Panc1 (cell line): Measurements from ENCODE around the gene NFATC1. TPM values are rescaled to one million over a fixed set of nuclear protein-coding genes. Genes with fewer than 3 reads are reported as not detected.

Source experiments
- ATAC-seq: fragments of 200-7000 bp; cut with Tn5 transposase; 2 replicates; pipeline ENCODE4 v1.9.1; 2020; ENCODE audit warnings: mild to moderate bottlenecking, moderate library complexity
- Bru-seq: library from RNA; stranded (reverse); fragments of 400-500 nt; gene quantifications from one replicate; lab custom pipeline; 2021; lab: Mats Ljungman, UMichigan
- BruChase-seq, 2 experiments: library from RNA; stranded (reverse); fragments of 400-500 nt; gene quantifications; one replicate each; lab custom pipeline; 2021; lab: Mats Ljungman, UMichigan
- BruUV-seq: library from RNA; stranded (reverse); fragments of 400-500 nt; replicated peaks from 2 replicates; lab custom pipeline; 2021; lab: Mats Ljungman, UMichigan
- CTCF ChIA-PET: fragments of 300-600 bp; sonication (Branson Sonifier 250); formaldehyde crosslinking; loops from one replicate; lab custom pipeline; 2022; ENCODE audit warnings: antibody characterized with exemption; lab: Charles Lee
- POLR2A ChIA-PET: fragments of 300-600 bp; sonication (Branson Sonifier 250); formaldehyde crosslinking; loops from one replicate; lab custom pipeline; 2022; ENCODE audit warnings: antibody characterized with exemption; lab: Charles Lee
- DNase-seq: peaks from one replicate; pipeline ENCODE4 v3.0.0-alpha.2; 2010; ENCODE audit warnings: low read depth, low spot score
- H3K27ac ChIP-seq: 2 replicates; pipeline ENCODE4 v1.5.1; 2011; ENCODE audit warnings: mild to moderate bottlenecking, low read length, inconsistent platforms
- H3K27me3 ChIP-seq: fragments of 200-500 bp; sonication (Bioruptor generic); 2 replicates; pipeline ENCODE4 v1.6.0; 2014; ENCODE audit warnings: low read length, inconsistent platforms; ENCODE audit not compliant: control insufficient read depth, insufficient read depth
- H3K36me3 ChIP-seq: fragments of 200-500 bp; sonication (Bioruptor generic); 2 replicates; pipeline ENCODE4 v1.5.1; 2014; ENCODE audit warnings: inconsistent platforms, mild to moderate bottlenecking, low read length, moderate library complexity; ENCODE audit not compliant: control insufficient read depth, insufficient read depth
- H3K4me1 ChIP-seq: 2 replicates; pipeline ENCODE4 v1.5.1; 2011; ENCODE audit warnings: inconsistent platforms, mild to moderate bottlenecking, low read length, moderate library complexity; ENCODE audit not compliant: control insufficient read depth, insufficient read depth
- H3K4me3 ChIP-seq, 2 experiments: 2 replicates each; pipeline ENCODE4 v1.5.1; 2011 to 2012; ENCODE audit warnings: low read depth in 2 of 2, low read length in 2 of 2, mild to moderate bottlenecking in 2 of 2, inconsistent platforms in 1 of 2, moderate library complexity in 1 of 2
- H3K9me3 ChIP-seq: fragments of 200-500 bp; sonication (Bioruptor generic); 2 replicates; pipeline ENCODE4 v1.5.1; 2014; ENCODE audit warnings: low read depth, mild to moderate bottlenecking, inconsistent platforms, low read length, moderate library complexity; ENCODE audit not compliant: control insufficient read depth, insufficient read depth
- CTCF ChIP-seq: fragments of 450-650 bp; IDR thresholded peaks from 2 replicates; pipeline ENCODE4 v1.5.1; 2017; ENCODE audit warnings: mild to moderate bottlenecking
- POLR2AphosphoS5 ChIP-seq: IDR thresholded peaks from 2 replicates; pipeline ENCODE4 v1.6.1; 2012; ENCODE audit warnings: mild to moderate bottlenecking, low read depth, low read length, moderate library complexity
- REST ChIP-seq, 2 experiments: IDR thresholded peaks; 2 replicates each; pipeline ENCODE4 v1.6.1; 2011 to 2012; ENCODE audit warnings: low read depth in 2 of 2, control low read depth in 1 of 2, low read length in 1 of 2, mild to moderate bottlenecking in 1 of 2, moderate library complexity in 1 of 2; ENCODE audit not compliant: insufficient read depth in 1 of 2
- SIN3A ChIP-seq: IDR thresholded peaks from 2 replicates; pipeline ENCODE4 v1.6.1; 2012; ENCODE audit warnings: low read depth, mild to moderate bottlenecking, low read length, moderate library complexity, borderline replicate concordance; ENCODE audit not compliant: insufficient read depth
- TCF7L2 ChIP-seq: IDR thresholded peaks from 2 replicates; pipeline ENCODE4 v1.6.1; 2011; ENCODE audit warnings: mild to moderate bottlenecking, low read depth, low read length, inconsistent platforms
- in situ Hi-C: cut with HindIII; loops from 2 replicates; pipeline ENCODE4 v1.10.0; 2016; ENCODE audit warnings: low sequenced_read_pairs, low pct_unique_long_range_greater_than_20kb
- intact Hi-C: fragments of 100-400 bp; cut with micrococcal nuclease; formaldehyde crosslinking; loops from one replicate; pipeline ENCODE4 v1.10.0; 2022; ENCODE audit not compliant: unreplicated experiment
- long read RNA-seq: library from polyadenylated mRNA; unstranded; transcript quantifications from one replicate; pipeline ENCODE4 v2.0.0, GENCODE V29; 2021; ENCODE audit not compliant: unreplicated experiment
- polyA plus RNA-seq: library from polyadenylated mRNA; unstranded; fragments of >200 nt; gene quantifications from one replicate; pipeline ENCODE4 v1.2.1, GENCODE V29; 2012; ENCODE audit warnings: missing spikeins; ENCODE audit not compliant: insufficient read length
- total RNA-seq: library from RNA; stranded (reverse); gene quantifications from one replicate; pipeline ENCODE4 v1.2.1, GENCODE V29; 2021; ENCODE audit not compliant: unreplicated experiment

NFATC1 gene
- total RNA-seq (30.8 TPM), Bru-seq, nascent RNA (percentile 55 among the genes with signal in this experiment), BruChase-seq, experiment 1, labeled RNA remaining after a 2-hour chase (percentile 50 among the genes with signal in this experiment), BruChase-seq, experiment 2, labeled RNA remaining after a 6-hour chase (percentile 52 among the genes with signal in this experiment)
- polyA plus RNA-seq = 38.3 TPM
- long read RNA-seq, full-length matches to known transcripts = 8 of 92 reads
- long read RNA-seq, partial matches to known transcripts = 59 of 92 reads
- long read RNA-seq, other reads (novel, unspliced or antisense) = 25 of 92 reads

GRCh38 chr18:79395761-79396404 is at the start of gene NFATC1:
Gene NFATC1, plus strand, starts transcription at chr18:79395930. Its CDS starts 295 bp downstream, at chr18:79396225.
- Histone ChIP-seq H3K27ac (peak within 1 kb of the TSS; percentile 69), H3K4me1 (peaks cover 25% of the 10 kb centered on the region), H3K36me3 (no peaks in the 10 kb centered on the region), H3K4me3 (peak within 1 kb of the TSS; percentile 59 to 70), H3K27me3 (no peaks in the 10 kb centered on the region), H3K9me3 (no peaks in the 10 kb centered on the region)
- TF ChIP-seq POLR2AphosphoS5 = peak; percentile 37; the same call in 1 of the 2 replicates
- no peak for TF ChIP-seq REST (IDR thresholded peaks at IDR 0.05; ENCODE audit: insufficient read depth in 1 of 2, low read depth in 2 of 2, low read length in 1 of 2)
- no peak for TF ChIP-seq CTCF
- TF ChIP-seq SIN3A = peak; percentile 39; the same call in 1 of the 2 replicates
- DNase-seq = no peak
- in situ Hi-C loops = no loop called here
- ChIA-PET CTCF (interaction anchor here (0.5 kb wide), 1 partner anchor 72 kb away, joined by 5 read pairs; no protein-coding TSS in a partner anchor), POLR2A (interaction anchor here (0.5 kb wide), 1 partner anchor 638 kb away, joined by 10 read pairs; the partner anchor contains the start of gene RBFA)
- peak; percentile 55 for ATAC-seq
- no TSS peak for BruUV-seq
- intact Hi-C loops = no loop called here

DNA sequence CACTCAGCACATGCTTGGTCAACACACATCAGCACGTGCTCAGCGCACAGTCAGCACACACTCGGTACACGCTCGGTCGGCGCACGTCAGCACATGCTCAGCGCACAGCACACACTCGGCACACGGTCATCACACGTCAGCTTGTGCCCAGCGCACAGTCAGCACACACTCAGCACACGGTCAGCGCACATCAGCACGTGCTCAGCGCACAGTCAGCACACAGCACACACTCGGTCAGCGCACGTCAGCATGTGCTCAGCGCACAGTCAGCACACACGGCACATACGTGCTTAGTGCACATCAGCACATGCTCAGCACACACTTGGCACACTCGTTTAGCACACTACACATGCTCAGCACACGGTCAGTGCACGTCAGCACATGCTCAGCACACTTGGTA is 49.7 kb upstream of the NFATC1 start:
- intact Hi-C loops = no loop called here
- ATAC-seq = no peak
- Histone ChIP-seq H3K36me3 (no peaks in the 10 kb centered on the region; the same call in 1 of the 2 replicates), H3K27ac (no peak overlapping the region), H3K9me3 (no peaks in the 10 kb centered on the region), H3K4me3 (no peak overlapping the region), H3K4me1 (no peaks in the 10 kb centered on the region), H3K27me3 (no peaks in the 10 kb centered on the region)
- BruUV-seq = no TSS peak
- DNase-seq = no peak
- ChIA-PET CTCF (no interaction called here), POLR2A (no interaction called here)
- in situ Hi-C loops = no loop called here
- TF ChIP-seq POLR2AphosphoS5 (no peak), TCF7L2 (no peak), REST (IDR thresholded peaks at IDR 0.05; ENCODE audit: insufficient read depth in 1 of 2, low read depth in 2 of 2, low read length in 1 of 2) (no peak), CTCF (no peak), SIN3A (no peak)
